ENCODE data around the gene PIGBOS1. TPM values are rescaled to one million over a fixed set of nuclear protein-coding genes. Genes with fewer than 3 reads are reported as not detected.

PIGBOS1 gene
- 5.3 and 5.9 TPM in 2 replicates for total RNA-seq

GRCh38 chr15:55318588-55319494 is at the start of gene PIGBOS1, which contains the start of gene PIGB:
Gene PIGBOS1 (minus strand): TSS chr15:55319123. CDS start chr15:55317792, 1,331 bp downstream.
Gene PIGB (plus strand): TSS chr15:55319222. CDS start chr15:55319251, 29 bp downstream.

GRCh38 chr15:55289746-55290527 is 29.0 kb downstream of the PIGBOS1 start, which contains the start of gene RAB27A:
Gene RAB27A (minus strand): TSS chr15:55289813. CDS start chr15:55234934, 54,879 bp downstream.

Other genes starting within 250 kb of the PIGBOS1 start
- gene RSL24D1, start 122.2 kb downstream of the PIGBOS1 start, total RNA-seq = 69.5 and 87.1 TPM in 2 replicates
- gene RAB27A, start 29.3 kb downstream of the PIGBOS1 start, total RNA-seq = 6.7 and 8.4 TPM in 2 replicates
- 7.4 and 7.8 TPM in 2 replicates for gene PIGB, start 99 bp upstream of the PIGBOS1 start, total RNA-seq
- 34.8 and 61.0 TPM in 2 replicates for gene CCPG1, start 89.2 kb upstream of the PIGBOS1 start, total RNA-seq
- gene PIERCE2, start 89.4 kb upstream of the PIGBOS1 start, total RNA-seq = 0.94 and 1.3 TPM in 2 replicates
- 3.0 and 3.5 TPM in 2 replicates for gene DNAAF4, start 189.1 kb upstream of the PIGBOS1 start, total RNA-seq

Measured in endothelial cell of coronary artery (primary cell).